CD4-positive, alpha-beta T cell treated with Interleukin-21 for 1 hour (primary cell): ENCODE measurements around the gene KRTAP5-1.

Experiments used
- DNase-seq: peaks from one replicate; pipeline ENCODE4 v3.0.0-alpha.2; 2020

The KRTAP5-1 gene

GRCh38 chr11:1540074-1540473 lies 45.0 kb downstream of the KRTAP5-1 start:
- DNase-seq, result no peak

DNA sequence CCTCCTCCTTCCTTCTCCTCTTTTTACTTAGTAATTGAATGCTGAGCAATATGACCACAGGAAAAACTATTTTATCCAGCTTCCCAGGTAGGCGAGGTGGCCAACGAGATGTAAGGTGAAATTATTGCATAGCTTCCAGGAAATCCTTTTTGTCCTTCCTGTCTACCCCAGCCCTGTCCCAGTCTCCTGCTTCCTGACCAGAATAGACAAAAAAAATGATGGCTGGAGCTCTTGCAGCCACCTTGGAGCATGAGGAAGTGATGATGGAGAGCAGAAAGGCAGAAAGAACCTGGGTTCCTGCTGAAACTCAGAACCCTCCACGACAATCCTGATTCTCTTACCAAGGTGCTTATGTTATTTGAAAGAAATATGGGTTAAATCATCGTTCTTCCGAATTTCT lies 46.9 kb downstream of the KRTAP5-1 start:
- no peak for DNase-seq

GRCh38 chr11:1536065-1536843 lies 48.8 kb downstream of the KRTAP5-1 start:
- no peak for DNase-seq

DNA sequence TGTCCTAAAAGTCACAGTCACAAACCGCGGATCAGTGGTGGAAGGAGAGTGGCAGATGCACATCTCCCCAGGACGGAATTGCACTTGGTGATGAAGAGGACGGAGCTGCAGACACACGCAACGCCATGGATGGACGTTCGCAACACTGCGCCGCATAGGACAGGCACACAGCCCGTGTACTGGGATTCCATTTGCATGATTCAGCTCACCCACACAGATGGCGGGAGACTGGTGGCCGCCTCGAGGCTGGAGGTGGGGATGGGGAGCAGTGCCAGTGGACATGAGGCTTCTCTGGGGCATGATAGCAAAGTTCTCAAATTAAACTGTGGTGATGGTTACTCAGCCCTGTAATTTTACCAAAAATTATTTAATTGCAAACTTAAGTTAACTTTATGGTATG lies 50.4 kb downstream of the KRTAP5-1 start:
- DNase-seq, result no peak
